ENCODE data around the gene PPP3CA.

GRCh38 chr4:101355246-101355645 lies 7.9 kb upstream of the PPP3CA start:
- TF ChIP-seq BHLHE40 (IDR thresholded peaks at IDR 0.05; ENCODE audit: borderline replicate concordance) (no peak), FOXM1 (IDR thresholded peaks at IDR 0.05; ENCODE audit: borderline replicate concordance) (no peak), PKNOX1 (IDR thresholded peaks at IDR 0.05) (no peak), CTBP1 (IDR thresholded peaks at IDR 0.05; ENCODE audit: borderline replicate concordance) (no peak), HDGF (IDR thresholded peaks at IDR 0.05; ENCODE audit: borderline replicate concordance) (no peak), ELF4 (IDR thresholded peaks at IDR 0.05) (no peak), TARDBP (IDR thresholded peaks at IDR 0.05) (no peak), NFRKB (IDR thresholded peaks at IDR 0.05) (no peak), FOXK2 (IDR thresholded peaks at IDR 0.05) (no peak), ARNT (IDR thresholded peaks at IDR 0.05) (no peak), FOXA1 (IDR thresholded peaks at IDR 0.05) (no peak), SP1 (IDR thresholded peaks at IDR 0.05) (no peak)

All from HEK293T (cell line).